GM04504 (cell line): ENCODE data around the gene FILIP1L.
"Not testable (repeated sequence)": the region's sequence is repeated elsewhere in the genome, so short reads cannot be mapped to it uniquely, and the experiment has no call there.

Experiments
- DNase-seq: peaks from one replicate; pipeline ENCODE4 v3.0.0-alpha.2; 2012; ENCODE audit warnings: low read depth

The FILIP1L gene

GRCh38 chr3:100073714-100074307 lies 40.5 kb downstream of the FILIP1L start:
- no peak for DNase-seq

- no peak for DNase-seq
Observed at GRCh38 chr3:100073049-100073713, 41.1 kb downstream of the FILIP1L start.

DNA sequence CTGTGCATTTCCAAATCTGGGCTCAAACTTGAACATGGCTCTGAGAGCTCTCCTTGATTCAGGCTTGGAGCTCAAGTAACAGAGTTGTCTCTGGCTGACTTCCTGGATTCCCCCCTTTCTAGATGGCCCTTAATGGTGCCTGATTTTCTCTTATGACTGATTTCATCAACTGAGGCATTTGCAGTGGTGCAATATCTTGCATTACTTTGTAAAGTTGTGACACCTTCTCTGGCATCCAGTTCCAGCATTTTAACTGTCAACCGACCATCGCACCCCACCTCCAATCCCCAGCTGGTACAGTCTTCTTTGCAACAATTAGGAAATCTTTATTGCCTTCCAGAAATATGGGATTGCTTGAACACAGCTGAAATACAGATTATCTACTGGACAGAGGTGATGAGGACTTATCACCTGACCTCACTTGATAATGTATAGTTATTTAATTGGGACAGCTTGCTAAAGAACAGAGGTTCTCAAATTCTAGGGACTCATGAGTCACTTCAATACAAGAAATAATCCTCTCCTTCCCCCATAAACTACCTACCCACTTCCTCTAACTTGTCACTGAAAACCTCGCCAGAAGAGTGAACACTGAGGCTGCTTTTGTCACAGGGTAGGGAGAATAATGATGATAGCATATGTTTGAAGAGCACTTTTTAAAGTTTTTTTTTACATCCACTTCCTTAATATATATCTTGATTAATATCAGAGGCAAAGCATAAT lies 41.8 kb downstream of the FILIP1L start:
- no peak for DNase-seq

DNA sequence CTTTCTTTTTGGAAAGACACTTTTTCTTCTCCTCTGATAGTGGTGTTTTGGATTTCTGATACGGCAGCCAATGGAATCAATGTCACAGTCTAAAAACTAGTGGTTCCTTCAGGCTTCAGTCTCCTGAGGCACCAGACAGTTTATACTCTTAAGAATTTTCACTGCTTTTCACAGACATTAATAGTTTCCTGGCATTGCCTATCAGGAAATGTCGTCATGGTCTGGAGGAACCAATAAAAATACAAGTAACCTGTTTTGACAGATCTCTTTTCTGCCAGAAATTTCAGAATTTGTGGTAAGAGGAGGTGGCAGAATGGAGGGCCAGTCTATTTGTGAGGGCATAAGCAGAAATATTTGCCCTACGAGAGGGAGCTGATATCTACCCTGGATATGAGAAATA lies 44.8 kb downstream of the FILIP1L start:
- no peak for DNase-seq

GRCh38 chr3:100068826-100069225 lies 45.5 kb downstream of the FILIP1L start:
- DNase-seq = no peak

DNA sequence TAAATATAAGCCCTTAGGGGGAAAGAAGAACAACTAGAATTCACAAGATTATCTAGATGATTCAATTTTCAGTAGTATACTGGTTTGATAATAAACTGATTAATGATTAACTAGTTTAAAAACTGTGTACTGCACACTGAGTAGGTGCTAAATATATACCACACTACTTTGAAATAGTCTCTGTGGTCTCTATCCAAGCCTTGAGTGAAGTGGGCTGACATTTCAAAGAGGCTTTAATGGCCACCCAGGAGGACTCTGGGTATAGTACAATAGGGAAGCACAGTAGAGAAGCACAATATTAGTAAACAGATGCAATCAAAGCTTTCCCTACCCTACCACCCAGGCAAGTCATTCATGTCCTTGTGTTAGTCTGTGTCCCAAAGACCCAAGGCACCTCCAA lies 46.7 kb downstream of the FILIP1L start:
- no peak for DNase-seq

DNA sequence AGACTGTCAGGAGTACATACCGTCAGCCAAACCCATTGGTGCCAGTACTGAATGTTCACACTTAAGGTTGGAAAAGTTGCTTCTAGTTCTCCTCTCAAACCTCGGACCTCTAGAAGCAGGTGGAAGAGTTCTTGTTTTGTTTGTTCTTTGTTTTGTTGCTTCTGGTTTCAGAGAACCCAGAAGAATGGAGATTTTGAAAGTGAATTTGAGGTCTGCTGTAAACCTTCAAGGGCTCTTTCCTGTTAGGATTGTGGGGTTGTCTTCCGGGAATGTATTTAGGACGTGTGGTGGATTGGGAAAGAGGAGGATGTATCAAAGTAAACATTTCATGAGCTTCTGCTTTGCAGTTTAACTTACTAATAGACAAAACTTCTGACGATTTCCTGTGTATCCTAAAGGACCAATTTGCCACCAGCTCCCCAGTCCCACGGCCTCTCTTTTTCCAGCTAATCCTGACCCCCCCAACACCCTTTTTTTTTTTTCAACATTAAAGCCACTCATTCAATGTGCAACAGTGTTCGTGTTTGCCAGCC lies 50.3 kb downstream of the FILIP1L start:
- DNase-seq = no peak

DNA sequence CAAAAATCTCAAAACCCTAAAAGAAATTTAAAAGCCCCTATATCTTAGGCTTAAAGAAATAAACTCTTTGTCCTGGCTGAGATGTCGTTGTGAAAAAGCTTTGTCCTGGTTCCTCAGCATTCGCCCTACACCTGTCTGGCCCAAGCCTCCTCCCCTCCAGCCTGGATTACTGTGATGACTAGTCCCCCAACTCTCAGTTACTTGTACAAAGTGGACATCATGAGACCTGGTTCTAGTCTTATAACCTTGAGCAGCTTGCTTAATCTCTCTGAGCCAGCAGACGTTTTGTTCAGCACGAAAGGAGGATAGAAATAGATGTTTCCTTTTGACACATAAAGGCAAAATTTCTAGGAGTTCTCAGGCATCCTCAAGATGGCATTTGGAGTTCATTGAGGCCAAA lies 51.6 kb downstream of the FILIP1L start:
- DNase-seq = no peak

DNA sequence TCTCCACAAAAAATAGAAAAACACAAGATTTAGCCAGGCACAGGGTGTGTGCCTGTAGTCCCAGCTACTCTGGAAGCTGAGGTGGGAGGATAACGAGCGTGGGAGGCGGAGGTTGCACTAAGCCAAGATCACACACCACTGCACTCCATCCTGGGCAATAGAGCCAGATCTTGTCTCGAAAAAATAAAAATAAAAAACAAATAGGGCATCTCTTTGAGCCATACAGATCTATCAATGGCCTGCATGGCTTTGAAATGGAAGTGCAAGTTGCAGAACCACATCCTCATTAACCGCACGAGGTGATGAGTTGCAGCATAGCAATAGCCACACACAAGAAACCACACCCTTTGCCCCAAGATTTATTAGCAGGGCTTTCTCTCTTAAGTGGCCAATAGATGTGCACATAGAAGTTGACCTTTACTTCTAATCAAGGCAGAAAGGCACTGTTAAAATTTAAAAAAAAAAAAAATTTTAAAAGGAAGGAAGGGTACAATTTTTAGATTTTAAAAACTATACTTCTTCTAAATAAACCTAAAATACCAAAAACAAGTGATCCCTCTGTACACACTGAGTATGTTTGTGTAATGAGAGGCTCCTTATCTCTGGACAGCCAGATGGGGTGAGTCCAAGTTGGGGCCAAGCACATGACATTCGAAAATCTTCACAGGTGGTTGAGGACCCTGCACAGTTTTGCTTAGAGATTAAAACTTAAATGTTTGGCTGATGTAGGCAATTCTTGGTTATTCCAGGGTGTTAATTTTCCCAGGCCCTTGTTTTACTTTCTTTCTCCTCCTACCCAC lies 53.4 kb downstream of the FILIP1L start:
- DNase-seq = no peak

GRCh38 chr3:100059472-100059871 lies 54.8 kb downstream of the FILIP1L start:
- DNase-seq = no peak

GRCh38 chr3:100057716-100058575 lies 56.4 kb downstream of the FILIP1L start:
- no peak for DNase-seq

DNA sequence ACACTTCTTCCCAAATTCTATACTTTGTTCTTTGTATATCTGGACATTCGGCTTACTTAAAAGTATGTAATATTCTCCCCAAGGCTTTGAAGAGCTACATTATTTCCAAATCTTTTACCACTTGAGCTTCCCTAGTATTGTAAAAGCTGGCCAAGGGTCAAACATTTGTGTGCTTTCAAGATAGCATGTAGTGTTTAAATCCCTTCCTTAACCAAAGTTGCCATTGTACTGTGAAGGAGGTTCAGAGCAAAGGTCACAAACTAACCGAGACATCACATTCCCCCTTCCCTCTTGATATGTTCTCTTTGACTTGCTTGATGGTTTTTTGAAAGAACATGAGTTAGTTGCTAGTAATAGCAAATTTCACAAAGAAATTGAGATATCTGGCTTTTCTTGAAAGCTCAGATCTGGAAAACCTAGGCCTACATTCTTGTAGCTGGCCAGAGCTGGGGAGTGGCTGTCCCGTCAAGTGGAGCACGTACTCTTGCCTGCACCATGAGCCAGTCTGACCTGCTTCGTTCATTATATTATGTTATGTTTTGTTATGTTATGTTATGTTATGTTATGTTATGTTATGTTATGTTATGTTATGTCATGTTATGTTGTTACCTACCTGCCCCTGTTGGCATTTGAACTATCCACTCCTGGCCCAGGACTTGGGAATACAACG lies 60.2 kb downstream of the FILIP1L start:
- no peak for DNase-seq

DNA sequence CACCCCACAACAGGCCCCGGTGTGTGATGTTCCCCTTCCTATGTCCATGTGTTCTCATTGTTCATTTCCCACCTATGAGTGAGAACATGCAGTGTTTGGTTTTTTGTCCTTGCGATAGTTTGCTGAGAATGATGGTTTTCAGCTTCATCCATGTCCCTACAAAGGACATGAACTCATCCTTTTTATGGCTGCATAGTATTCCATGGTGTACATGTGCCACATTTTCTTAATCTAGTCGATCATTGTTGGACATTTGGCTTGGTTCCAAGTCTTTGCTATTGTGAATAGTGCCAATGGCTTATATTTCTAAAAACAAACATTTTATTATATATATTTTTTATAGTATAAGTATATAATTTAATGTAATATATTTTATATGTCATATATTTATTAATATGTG lies 62.8 kb downstream of the FILIP1L start:
- DNase-seq = not testable (repeated sequence)

DNA sequence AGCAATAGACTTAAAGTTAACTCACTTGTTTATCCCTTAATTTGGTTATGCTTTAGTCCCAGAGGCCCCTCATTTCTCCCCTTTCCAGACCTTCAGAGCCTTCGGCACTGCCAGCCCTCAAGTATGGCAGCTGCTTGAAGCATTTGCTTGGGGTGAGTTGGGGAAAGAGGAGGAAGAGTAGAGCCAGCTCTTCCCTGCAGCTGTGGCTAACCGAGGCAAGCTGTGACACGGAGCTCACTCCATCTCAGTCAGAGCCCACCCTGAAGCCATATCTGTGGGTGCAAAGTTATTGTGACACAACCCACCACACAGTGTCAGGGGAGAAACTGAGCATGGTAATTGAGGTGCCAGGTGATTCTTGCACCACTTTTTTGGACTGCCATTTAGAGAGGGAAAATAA lies 66.1 kb downstream of the FILIP1L start:
- no peak for DNase-seq

DNA sequence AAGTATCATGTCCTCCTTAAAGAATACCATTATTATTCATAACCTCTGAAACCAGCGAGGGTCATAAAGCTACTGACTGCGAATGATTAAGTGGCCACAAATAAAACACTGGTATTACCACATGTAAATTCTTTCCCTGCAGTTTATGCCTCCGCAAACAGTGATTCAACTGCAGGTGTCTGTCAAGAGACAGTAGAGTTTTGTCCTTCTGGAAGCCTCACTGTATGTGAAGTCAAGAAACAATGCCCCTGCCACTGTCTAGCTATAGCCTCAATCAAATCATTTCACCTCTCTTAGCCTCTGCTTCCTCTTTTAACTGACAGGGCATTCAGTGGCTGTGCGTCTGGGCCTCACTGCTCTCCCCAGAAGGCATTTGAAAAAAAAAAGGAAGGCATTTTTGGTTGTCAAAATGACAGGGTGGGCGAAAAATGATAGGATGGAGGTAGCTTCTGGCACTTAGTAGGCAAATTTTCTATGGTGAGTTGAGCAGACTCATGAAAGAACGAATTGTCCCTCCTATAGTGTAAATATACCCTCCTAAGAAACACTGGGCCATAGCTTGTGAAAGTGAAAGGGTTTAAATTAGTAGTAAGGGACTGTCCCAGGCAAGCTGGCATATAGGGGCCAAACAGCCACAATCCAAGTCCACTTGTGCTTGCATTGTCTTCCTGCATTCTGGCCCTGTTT lies 66.7 kb downstream of the FILIP1L start:
- peak; percentile 75 for DNase-seq

DNA sequence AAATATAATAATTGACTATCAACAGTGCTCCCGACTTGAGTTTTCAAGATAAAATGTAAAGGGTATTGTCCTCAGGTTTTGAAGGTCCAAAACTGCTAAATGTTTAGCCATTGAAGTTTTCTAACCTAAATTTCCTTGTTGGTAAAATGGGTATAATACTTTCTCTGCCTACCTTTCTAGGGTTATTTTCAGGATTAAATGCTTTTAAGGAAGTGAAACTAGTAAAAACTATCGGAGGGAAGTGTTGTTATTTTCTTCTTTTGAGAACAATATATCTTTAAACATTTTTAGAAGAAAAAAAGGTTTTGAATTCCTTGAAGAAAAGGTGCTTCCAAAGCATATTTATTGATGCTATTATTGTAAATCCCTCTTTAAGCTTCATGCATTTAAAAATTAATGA lies 67.3 kb downstream of the FILIP1L start:
- no peak for DNase-seq

- DNase-seq = peak; percentile 95
Observed at GRCh38 chr3:100045696-100046095, 68.6 kb downstream of the FILIP1L start.

GRCh38 chr3:100044369-100044768 lies 69.9 kb downstream of the FILIP1L start:
- DNase-seq = no peak

DNA sequence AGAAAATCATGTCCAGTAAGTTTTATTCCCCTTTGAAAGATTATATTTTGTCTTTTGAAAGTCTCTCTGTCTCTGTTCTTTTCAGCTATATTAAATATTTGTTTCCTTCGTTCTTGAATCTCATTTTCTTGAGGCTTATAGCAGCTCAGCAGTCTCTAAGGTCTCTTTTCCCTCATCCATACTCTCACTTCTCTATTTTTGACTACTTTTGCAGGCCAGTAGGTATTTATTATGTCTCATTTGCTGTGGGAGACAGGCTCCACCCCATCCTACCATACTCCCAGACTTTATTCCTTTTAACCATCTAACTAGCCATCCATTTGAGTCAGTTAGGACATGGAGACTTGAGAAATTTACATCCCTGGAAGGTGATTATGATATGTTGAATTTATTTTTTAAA lies 71.0 kb downstream of the FILIP1L start:
- no peak for DNase-seq
